ENCODE results near the gene TMEM225B.

TMEM225B gene

DNA sequence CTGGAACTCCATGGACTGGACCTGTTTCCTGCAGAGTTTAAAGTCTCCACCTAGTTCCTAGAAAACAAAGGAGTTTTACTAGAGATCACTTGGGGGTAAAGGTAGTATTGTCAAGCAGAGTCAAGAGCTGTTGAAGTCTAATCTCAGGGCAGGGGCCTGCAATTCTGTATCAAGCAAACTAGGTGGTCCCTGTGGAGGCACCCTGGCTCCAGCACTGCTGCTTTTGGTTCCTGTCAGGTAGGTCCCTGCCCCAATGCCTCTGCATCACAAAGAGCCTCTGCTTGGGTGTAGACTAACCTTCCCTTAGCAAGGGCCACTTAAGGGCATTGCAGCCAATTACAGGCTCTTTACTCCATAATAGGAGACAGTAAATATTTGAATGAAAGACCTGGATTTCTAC lies 41.2 kb downstream of the TMEM225B start (continued):
- TF ChIP-seq, protein P1, sequence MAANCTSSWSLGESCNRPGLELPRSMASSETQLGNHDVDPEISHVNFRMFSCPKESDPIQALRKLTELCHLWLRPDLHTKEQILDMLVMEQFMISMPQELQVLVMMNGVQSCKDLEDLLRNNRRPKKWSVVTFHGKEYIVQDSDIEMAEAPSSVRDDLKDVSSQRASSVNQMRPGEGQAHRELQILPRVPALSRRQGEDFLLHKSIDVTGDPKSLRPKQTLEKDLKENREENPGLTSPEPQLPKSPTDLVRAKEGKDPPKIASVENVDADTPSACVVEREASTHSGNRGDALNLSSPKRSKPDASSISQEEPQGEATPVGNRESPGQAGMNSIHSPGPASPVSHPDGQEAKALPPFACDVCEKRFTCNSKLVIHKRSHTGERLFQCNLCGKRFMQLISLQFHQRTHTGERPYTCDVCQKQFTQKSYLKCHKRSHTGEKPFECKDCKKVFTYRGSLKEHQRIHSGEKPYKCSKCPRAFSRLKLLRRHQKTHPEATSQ (tag by site-specific recombination; IDR thresholded peaks at IDR 0.05): no peak
- TF ChIP-seq, protein P2, sequence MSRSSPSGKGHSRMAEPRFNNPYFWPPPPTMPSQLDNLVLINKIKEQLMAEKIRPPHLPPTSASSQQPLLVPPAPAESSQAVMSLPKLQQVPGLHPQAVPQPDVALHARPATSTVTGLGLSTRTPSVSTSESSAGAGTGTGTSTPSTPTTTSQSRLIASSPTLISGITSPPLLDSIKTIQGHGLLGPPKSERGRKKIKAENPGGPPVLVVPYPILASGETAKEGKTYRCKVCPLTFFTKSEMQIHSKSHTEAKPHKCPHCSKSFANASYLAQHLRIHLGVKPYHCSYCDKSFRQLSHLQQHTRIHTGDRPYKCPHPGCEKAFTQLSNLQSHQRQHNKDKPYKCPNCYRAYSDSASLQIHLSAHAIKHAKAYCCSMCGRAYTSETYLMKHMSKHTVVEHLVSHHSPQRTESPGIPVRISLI (tag by site-specific recombination; IDR thresholded peaks at IDR 0.05): no peak
- TF ChIP-seq ZNF404 (tag by site-specific recombination; IDR thresholded peaks at IDR 0.05): no peak
- TF ChIP-seq, protein P3, sequence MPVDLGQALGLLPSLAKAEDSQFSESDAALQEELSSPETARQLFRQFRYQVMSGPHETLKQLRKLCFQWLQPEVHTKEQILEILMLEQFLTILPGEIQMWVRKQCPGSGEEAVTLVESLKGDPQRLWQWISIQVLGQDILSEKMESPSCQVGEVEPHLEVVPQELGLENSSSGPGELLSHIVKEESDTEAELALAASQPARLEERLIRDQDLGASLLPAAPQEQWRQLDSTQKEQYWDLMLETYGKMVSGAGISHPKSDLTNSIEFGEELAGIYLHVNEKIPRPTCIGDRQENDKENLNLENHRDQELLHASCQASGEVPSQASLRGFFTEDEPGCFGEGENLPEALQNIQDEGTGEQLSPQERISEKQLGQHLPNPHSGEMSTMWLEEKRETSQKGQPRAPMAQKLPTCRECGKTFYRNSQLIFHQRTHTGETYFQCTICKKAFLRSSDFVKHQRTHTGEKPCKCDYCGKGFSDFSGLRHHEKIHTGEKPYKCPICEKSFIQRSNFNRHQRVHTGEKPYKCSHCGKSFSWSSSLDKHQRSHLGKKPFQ (tag by site-specific recombination; IDR thresholded peaks at IDR 0.05): no peak

DNA sequence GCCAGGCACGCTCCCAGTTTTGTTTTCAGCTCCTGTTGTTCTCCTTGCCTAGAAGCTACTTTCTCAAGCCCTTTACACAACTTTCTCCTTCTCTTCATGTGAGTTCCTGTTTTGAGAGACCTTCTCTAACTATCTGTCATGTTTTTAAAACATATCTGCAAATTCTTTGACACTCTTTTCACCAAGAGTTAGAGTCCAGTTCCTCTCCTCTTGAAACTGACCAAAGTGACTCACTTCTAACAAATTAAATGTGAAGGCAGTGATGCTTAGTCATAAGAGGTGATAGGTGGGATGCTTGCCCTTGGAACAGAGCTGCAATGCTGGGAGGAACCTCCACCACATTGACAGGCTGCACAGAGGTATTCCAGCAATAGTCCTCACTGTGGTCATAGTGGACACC lies 44.0 kb downstream of the TMEM225B start:
- Histone ChIP-seq H3K4me1 (ENCODE audit: control insufficient read depth, insufficient read depth, low read length) (no peaks in the 10 kb centered on the region), H3K36me3 (ENCODE audit: control insufficient read depth in 2 of 2, insufficient read depth in 1 of 2, low read length in 2 of 2) (no peaks in the 10 kb centered on the region), H3K9me3 (ENCODE audit: control insufficient read depth, insufficient read depth, low read depth, low read length) (no peaks in the 10 kb centered on the region), H3K27ac (ENCODE audit: extremely low read depth, low read depth, low read length) (no peak overlapping the region), H3K4me3 (ENCODE audit: low read depth, low read length) (no peak overlapping the region)
- ChIA-PET CTCF (no interaction called here), POLR2A (no interaction called here)
- no peak for TF ChIP-seq ZFP37 (tag by site-specific recombination; IDR thresholded peaks at IDR 0.05)
- no peak for TF ChIP-seq KLF1 (tag by site-specific recombination; IDR thresholded peaks at IDR 0.05)
- TF ChIP-seq ZNF175 (tag by site-specific recombination; IDR thresholded peaks at IDR 0.05): no peak
- no peak for TF ChIP-seq ZNF223 (tag by site-specific recombination; IDR thresholded peaks at IDR 0.05)
- TF ChIP-seq, protein P4, sequence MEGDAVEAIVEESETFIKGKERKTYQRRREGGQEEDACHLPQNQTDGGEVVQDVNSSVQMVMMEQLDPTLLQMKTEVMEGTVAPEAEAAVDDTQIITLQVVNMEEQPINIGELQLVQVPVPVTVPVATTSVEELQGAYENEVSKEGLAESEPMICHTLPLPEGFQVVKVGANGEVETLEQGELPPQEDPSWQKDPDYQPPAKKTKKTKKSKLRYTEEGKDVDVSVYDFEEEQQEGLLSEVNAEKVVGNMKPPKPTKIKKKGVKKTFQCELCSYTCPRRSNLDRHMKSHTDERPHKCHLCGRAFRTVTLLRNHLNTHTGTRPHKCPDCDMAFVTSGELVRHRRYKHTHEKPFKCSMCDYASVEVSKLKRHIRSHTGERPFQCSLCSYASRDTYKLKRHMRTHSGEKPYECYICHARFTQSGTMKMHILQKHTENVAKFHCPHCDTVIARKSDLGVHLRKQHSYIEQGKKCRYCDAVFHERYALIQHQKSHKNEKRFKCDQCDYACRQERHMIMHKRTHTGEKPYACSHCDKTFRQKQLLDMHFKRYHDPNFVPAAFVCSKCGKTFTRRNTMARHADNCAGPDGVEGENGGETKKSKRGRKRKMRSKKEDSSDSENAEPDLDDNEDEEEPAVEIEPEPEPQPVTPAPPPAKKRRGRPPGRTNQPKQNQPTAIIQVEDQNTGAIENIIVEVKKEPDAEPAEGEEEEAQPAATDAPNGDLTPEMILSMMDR (tag by site-specific recombination; IDR thresholded peaks at IDR 0.05): no peak
- no peak for TF ChIP-seq FEZF1 (tag by site-specific recombination; IDR thresholded peaks at IDR 0.05)

DNA sequence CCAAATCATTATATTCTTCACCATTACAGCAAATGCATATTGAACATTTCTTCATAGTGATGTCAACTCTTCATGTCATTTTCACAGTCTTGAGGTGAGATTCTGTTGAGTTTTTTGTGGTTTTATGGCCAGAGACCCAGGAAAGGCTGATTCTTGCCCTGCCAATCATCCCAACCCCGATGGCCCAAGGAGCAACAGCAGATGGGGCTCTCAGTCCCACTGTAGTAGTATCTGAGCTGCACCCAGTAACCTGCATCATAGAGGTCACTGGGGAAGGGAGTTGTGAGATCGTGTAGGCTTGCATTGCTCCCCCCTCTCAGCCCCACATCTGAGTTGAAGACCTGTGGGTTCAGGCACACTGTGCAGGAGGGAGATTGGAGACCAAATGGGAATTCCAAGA lies 45.4 kb downstream of the TMEM225B start:
- TF ChIP-seq IKZF3 (tag by site-specific recombination; IDR thresholded peaks at IDR 0.05): no peak
- ChIA-PET CTCF (no interaction called here), POLR2A (no interaction called here)
- H3K4me3 ChIP-seq (ENCODE audit: low read depth, low read length): no peak overlapping the region
- H3K9me3 ChIP-seq (ENCODE audit: control insufficient read depth, insufficient read depth, low read depth, low read length): no peaks in the 10 kb centered on the region
- no peak overlapping the region for H3K27ac ChIP-seq (ENCODE audit: extremely low read depth, low read depth, low read length)
- no peaks in the 10 kb centered on the region for H3K4me1 ChIP-seq (ENCODE audit: control insufficient read depth, insufficient read depth, low read length)
- H3K36me3 ChIP-seq (ENCODE audit: control insufficient read depth in 2 of 2, insufficient read depth in 1 of 2, low read length in 2 of 2): no peaks in the 10 kb centered on the region

DNA sequence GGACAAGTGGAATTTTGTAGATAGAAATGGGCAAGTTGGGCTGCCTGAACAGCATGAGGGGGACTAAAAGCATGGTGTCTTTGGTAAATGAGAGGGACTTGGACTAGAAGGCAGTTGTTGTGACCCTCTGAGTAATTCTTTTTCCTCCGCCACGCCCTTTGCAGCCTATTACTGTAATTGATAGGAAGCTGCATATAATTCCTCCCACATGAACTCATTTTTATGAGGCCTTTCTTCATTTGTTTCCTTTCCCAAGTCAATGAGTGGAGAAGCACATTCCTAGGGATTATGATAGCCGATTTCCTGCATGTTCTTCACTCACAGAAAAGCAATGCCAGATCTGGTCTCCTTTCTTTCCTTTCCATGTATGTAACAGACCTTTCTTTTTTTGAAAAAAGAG lies 46.4 kb downstream of the TMEM225B start:
- Histone ChIP-seq H3K9me3 (ENCODE audit: control insufficient read depth, insufficient read depth, low read depth, low read length) (no peaks in the 10 kb centered on the region), H3K4me1 (ENCODE audit: control insufficient read depth, insufficient read depth, low read length) (no peaks in the 10 kb centered on the region), H3K36me3 (ENCODE audit: control insufficient read depth in 2 of 2, insufficient read depth in 1 of 2, low read length in 2 of 2) (no peaks in the 10 kb centered on the region), H3K4me3 (ENCODE audit: low read depth, low read length) (no peak overlapping the region), H3K27ac (ENCODE audit: extremely low read depth, low read depth, low read length) (no peak overlapping the region)
- CTCF ChIA-PET: no interaction called here
- POLR2A ChIA-PET: no interaction called here
- no peak for TF ChIP-seq ZSCAN16 (tag by site-specific recombination; IDR thresholded peaks at IDR 0.05)
- TF ChIP-seq ZNF433 (tag by site-specific recombination; IDR thresholded peaks at IDR 0.05; ENCODE audit: low read depth): no peak
- no peak for TF ChIP-seq ZNF416 (tag by site-specific recombination; IDR thresholded peaks at IDR 0.05)
- TF ChIP-seq ZNF473 (tag by site-specific recombination; IDR thresholded peaks at IDR 0.05): no peak
- no peak for TF ChIP-seq ZNF837 (tag by site-specific recombination; IDR thresholded peaks at IDR 0.05)
- TF ChIP-seq ZFP69B (tag by site-specific recombination; IDR thresholded peaks at IDR 0.05): no peak
- TF ChIP-seq ZNF121 (tag by site-specific recombination; IDR thresholded peaks at IDR 0.05): no peak
- no peak for TF ChIP-seq MEIS1 (CRISPR knock-in tag; IDR thresholded peaks at IDR 0.05; ENCODE audit: borderline replicate concordance)
- TF ChIP-seq ZNF404 (tag by site-specific recombination; IDR thresholded peaks at IDR 0.05): no peak
- TF ChIP-seq SCRT1 (tag by site-specific recombination; IDR thresholded peaks at IDR 0.05; ENCODE audit: borderline replicate concordance): no peak
- TF ChIP-seq, protein P5, sequence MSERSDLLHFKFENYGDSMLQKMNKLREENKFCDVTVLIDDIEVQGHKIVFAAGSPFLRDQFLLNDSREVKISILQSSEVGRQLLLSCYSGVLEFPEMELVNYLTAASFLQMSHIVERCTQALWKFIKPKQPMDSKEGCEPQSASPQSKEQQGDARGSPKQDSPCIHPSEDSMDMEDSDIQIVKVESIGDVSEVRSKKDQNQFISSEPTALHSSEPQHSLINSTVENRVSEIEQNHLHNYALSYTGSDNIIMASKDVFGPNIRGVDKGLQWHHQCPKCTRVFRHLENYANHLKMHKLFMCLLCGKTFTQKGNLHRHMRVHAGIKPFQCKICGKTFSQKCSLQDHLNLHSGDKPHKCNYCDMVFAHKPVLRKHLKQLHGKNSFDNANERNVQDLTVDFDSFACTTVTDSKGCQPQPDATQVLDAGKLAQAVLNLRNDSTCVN (tag by site-specific recombination; optimal IDR thresholded peaks at IDR 0.05): no peak
- TF ChIP-seq ZXDB (tag by site-specific recombination; IDR thresholded peaks at IDR 0.05): no peak
- TF ChIP-seq ZSCAN30 (tag by site-specific recombination; IDR thresholded peaks at IDR 0.05): no peak
- TF ChIP-seq, protein P6, sequence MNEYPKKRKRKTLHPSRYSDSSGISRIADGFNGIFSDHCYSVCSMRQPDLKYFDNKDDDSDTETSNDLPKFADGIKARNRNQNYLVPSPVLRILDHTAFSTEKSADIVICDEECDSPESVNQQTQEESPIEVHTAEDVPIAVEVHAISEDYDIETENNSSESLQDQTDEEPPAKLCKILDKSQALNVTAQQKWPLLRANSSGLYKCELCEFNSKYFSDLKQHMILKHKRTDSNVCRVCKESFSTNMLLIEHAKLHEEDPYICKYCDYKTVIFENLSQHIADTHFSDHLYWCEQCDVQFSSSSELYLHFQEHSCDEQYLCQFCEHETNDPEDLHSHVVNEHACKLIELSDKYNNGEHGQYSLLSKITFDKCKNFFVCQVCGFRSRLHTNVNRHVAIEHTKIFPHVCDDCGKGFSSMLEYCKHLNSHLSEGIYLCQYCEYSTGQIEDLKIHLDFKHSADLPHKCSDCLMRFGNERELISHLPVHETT (tag by site-specific recombination; IDR thresholded peaks at IDR 0.05): no peak

Measured in HEK293 (cell line).